ENCODE data around the gene TENT4B.
A peak's percentile ranks its signal among the peaks of the same experiment; 100 is the strongest.

TENT4B gene

GRCh38 chr16:50198802-50199403 is 45.8 kb downstream of the TENT4B start:
- peak in 1 of 2 experiments; percentile 2 for DNase-seq

GRCh38 chr16:50201787-50202186 is 48.7 kb downstream of the TENT4B start:
- no peak for DNase-seq

- DNase-seq = no peak
Observed at GRCh38 chr16:50202926-50203624, 50.0 kb downstream of the TENT4B start.

GRCh38 chr16:50203681-50204080 is 50.6 kb downstream of the TENT4B start:
- DNase-seq = no peak

GRCh38 chr16:50204453-50205108 is 51.5 kb downstream of the TENT4B start:
- DNase-seq = no peak

GRCh38 chr16:50207652-50208051 is 54.5 kb downstream of the TENT4B start:
- DNase-seq = no peak

- DNase-seq = no peak
Observed at GRCh38 chr16:50208460-50208931, 55.4 kb downstream of the TENT4B start.

GRCh38 chr16:50209546-50210265 is 56.6 kb downstream of the TENT4B start:
- no peak for DNase-seq

- peak in 1 of 2 experiments; percentile 26 for DNase-seq
Observed at GRCh38 chr16:50210266-50211038, 57.3 kb downstream of the TENT4B start.

- peak in 1 of 2 experiments; percentile 12 for DNase-seq
Observed at GRCh38 chr16:50213939-50214519, 60.9 kb downstream of the TENT4B start.

- DNase-seq = no peak
Observed at GRCh38 chr16:50215680-50216079, 62.6 kb downstream of the TENT4B start.

GRCh38 chr16:50216231-50216630 is 63.1 kb downstream of the TENT4B start:
- no peak for DNase-seq

- no peak for DNase-seq
Observed at GRCh38 chr16:50219402-50219975, 66.4 kb downstream of the TENT4B start.

- no peak for DNase-seq
Observed at GRCh38 chr16:50224286-50224685, 71.2 kb downstream of the TENT4B start.

- no peak for DNase-seq
Observed at GRCh38 chr16:50227120-50227519, 74.0 kb downstream of the TENT4B start.

GRCh38 chr16:50227665-50228064 is 74.6 kb downstream of the TENT4B start:
- no peak for DNase-seq

GRCh38 chr16:50228364-50228868 is 75.3 kb downstream of the TENT4B start:
- no peak for DNase-seq

GRCh38 chr16:50229149-50229726 is 76.1 kb downstream of the TENT4B start:
- DNase-seq = no peak

- DNase-seq = no peak
Observed at GRCh38 chr16:50234771-50235556, 81.9 kb downstream of the TENT4B start.

- no peak for DNase-seq
Observed at GRCh38 chr16:50235581-50235980, 82.5 kb downstream of the TENT4B start.
